Transverse colon (tissue), 4 donors: ENCODE data around the gene PNKD.

Experiments used
- POLR2AphosphoS5 ChIP-seq, 3 donors: sonication (generic); formaldehyde crosslinking; IDR thresholded peaks; one replicate each; pipeline ENCODE4 v1.6.1; 2016; ENCODE audit warnings: antibody characterized with exemption in 3 of 3
- TF ChIP-seq, protein P1 (sequence below), 5 experiments: fragments of 200-600 bp in 3 of 5; fragments of 450-650 bp in 2 of 5; sonication (generic) in 3 of 5; IDR thresholded peaks; 1 replicate in 2 of 5; 2 replicates in 3 of 5; pipeline ENCODE4 v1.5.1; 2016 to 2017; ENCODE audit warnings: antibody characterized with exemption in 5 of 5, inconsistent platforms in 3 of 5, mild to moderate bottlenecking in 2 of 5, moderate library complexity in 1 of 5

GRCh38 chr2:218221000-218221399, 49.3 kb upstream of the PNKD start:
- TF ChIP-seq, protein P1, sequence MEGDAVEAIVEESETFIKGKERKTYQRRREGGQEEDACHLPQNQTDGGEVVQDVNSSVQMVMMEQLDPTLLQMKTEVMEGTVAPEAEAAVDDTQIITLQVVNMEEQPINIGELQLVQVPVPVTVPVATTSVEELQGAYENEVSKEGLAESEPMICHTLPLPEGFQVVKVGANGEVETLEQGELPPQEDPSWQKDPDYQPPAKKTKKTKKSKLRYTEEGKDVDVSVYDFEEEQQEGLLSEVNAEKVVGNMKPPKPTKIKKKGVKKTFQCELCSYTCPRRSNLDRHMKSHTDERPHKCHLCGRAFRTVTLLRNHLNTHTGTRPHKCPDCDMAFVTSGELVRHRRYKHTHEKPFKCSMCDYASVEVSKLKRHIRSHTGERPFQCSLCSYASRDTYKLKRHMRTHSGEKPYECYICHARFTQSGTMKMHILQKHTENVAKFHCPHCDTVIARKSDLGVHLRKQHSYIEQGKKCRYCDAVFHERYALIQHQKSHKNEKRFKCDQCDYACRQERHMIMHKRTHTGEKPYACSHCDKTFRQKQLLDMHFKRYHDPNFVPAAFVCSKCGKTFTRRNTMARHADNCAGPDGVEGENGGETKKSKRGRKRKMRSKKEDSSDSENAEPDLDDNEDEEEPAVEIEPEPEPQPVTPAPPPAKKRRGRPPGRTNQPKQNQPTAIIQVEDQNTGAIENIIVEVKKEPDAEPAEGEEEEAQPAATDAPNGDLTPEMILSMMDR (IDR thresholded peaks at IDR 0.05), result no peak
- TF ChIP-seq POLR2AphosphoS5 (IDR thresholded peaks at IDR 0.05), result no peak
